22Rv1 (cell line): Measurements from ENCODE around the gene FAM193B.
A peak's percentile ranks its signal among the peaks of the same experiment; 100 is the strongest.

Experiments used
- H3K27ac ChIP-seq: fragments of 450-650 bp; 2 replicates; pipeline ENCODE4 v1.5.1; 2017
- CTCF ChIP-seq: fragments of 450-650 bp; IDR thresholded peaks from 2 replicates; pipeline ENCODE4 v1.5.1; 2017; ENCODE audit warnings: mild to moderate bottlenecking
- ZFX ChIP-seq: fragments of 450-650 bp; IDR thresholded peaks from 2 replicates; pipeline ENCODE4 v1.6.1; 2017; ENCODE audit warnings: antibody characterized with exemption, borderline replicate concordance

Gene FAM193B

GRCh38 chr5:177478711-177479646, 75.4 kb downstream of the FAM193B start:
- peak overlapping the region; percentile 54 for H3K27ac ChIP-seq
- no peak for TF ChIP-seq CTCF
- TF ChIP-seq ZFX: no peak

GRCh38 chr5:177477701-177478477, 76.5 kb downstream of the FAM193B start:
- no peak for TF ChIP-seq ZFX
- no peak for TF ChIP-seq CTCF
- H3K27ac ChIP-seq: peak overlapping the region; percentile 10; the same call in 1 of the 2 replicates

- no peak for TF ChIP-seq ZFX
- TF ChIP-seq CTCF: no peak
- H3K27ac ChIP-seq: peak overlapping the region; percentile 10; the same call in 1 of the 2 replicates
Observed at GRCh38 chr5:177476531-177477233, 77.7 kb downstream of the FAM193B start.

GRCh38 chr5:177475563-177476427, 78.6 kb downstream of the FAM193B start:
- TF ChIP-seq ZFX (no peak), CTCF (no peak)
- no peak overlapping the region for H3K27ac ChIP-seq

- no peak for TF ChIP-seq ZFX
Observed at GRCh38 chr5:177474846-177475562, 79.4 kb downstream of the FAM193B start.

GRCh38 chr5:177474002-177474476, 80.3 kb downstream of the FAM193B start:
- TF ChIP-seq ZFX: no peak
- no peak for TF ChIP-seq CTCF
- H3K27ac ChIP-seq: peak overlapping the region; percentile 20; the same call in 1 of the 2 replicates

More at GRCh38 chr5:177474846-177475562, 79.4 kb downstream of the FAM193B start:
- H3K27ac ChIP-seq: peak overlapping the region; percentile 20; the same call in 1 of the 2 replicates
